Measurements from ENCODE around the gene PRR7. TPM values are rescaled to one million over a fixed set of nuclear protein-coding genes. Genes with fewer than 3 reads are reported as not detected.
A peak's percentile ranks its signal among the peaks of the same experiment; 100 is the strongest.

The PRR7 gene
- total RNA-seq, 4 donors from 2014 or later: 5.1 to 11.2 (median 7.5) TPM

GRCh38 chr5:177426566-177427210, 19.9 kb upstream of the PRR7 start, which contains the start of gene GRK6:
GRK6 (plus strand) TSS chr5:177426676; CDS start chr5:177426846, 170 bp downstream.
- Histone ChIP-seq H3K4me1 (peaks cover 0 to 48% (median 36%) of the 10 kb centered on the region in 4 donors), H3K36me3 (peaks cover 0 to 17% (median 0%) of the 10 kb centered on the region in 3 donors), H3K27ac (peak within 1 kb of the TSS; percentile 92 to 97 (median 94)), H3K9me3 (no peaks in the 10 kb centered on the region), H3K4me3 (peak within 1 kb of the TSS; percentile 63 to 99 (median 92)), H3K27me3 (no peaks in the 10 kb centered on the region)
- no peak for DNase-seq (ENCODE audit: low spot score in 2 of 2)
- 0 to 1% methylated on average over 28 to 38 of the region's 82 CpGs for WGBS, 2 donors
- TF ChIP-seq POLR2A (IDR thresholded peaks at IDR 0.05): peak; percentile 60 to 84
- no peak for TF ChIP-seq CTCF (IDR thresholded peaks at IDR 0.05)
- TF ChIP-seq EP300 (IDR thresholded peaks at IDR 0.05): no peak

- Histone ChIP-seq H3K36me3 (peaks cover 0 to 23% (median 3%) of the 10 kb centered on the region in 3 donors), H3K4me1 (peaks cover 0 to 54% (median 40%) of the 10 kb centered on the region in 4 donors), H3K9me3 (no peaks in the 10 kb centered on the region), H3K4me3 (peak overlapping the region; percentile 63 to 99 (median 92)), H3K27me3 (no peaks in the 10 kb centered on the region), H3K27ac (peak overlapping the region; percentile 85 to 96 (median 94))
- no peak for TF ChIP-seq CTCF (IDR thresholded peaks at IDR 0.05)
- TF ChIP-seq EP300 (IDR thresholded peaks at IDR 0.05): no peak
- no peak for TF ChIP-seq POLR2A (IDR thresholded peaks at IDR 0.05)
- no peak for DNase-seq (ENCODE audit: low spot score in 2 of 2)
- WGBS, 2 donors: 8 to 12% methylated on average over 11 of the region's 11 CpGs
These were observed 19.3 kb upstream of the PRR7 start for GRCh38 chr5:177427211-177427822.

GRCh38 chr5:177427919-177428573, 18.6 kb upstream of the PRR7 start:
- H3K27ac ChIP-seq: peak overlapping the region in 3 of 4 donors; percentile 93 to 96 (median 95)
- WGBS, 2 donors: 73 to 81% methylated on average over 10 of the region's 11 CpGs
- no peak for TF ChIP-seq POLR2A (IDR thresholded peaks at IDR 0.05)
- no peak for TF ChIP-seq CTCF (IDR thresholded peaks at IDR 0.05)
- TF ChIP-seq EP300 (IDR thresholded peaks at IDR 0.05): no peak
- no peaks in the 10 kb centered on the region for H3K27me3 ChIP-seq
- H3K36me3 ChIP-seq: peaks cover 0 to 30% (median 10%) of the 10 kb centered on the region in 3 donors
- peaks cover 0 to 57% (median 44%) of the 10 kb centered on the region in 4 donors for H3K4me1 ChIP-seq
- no peaks in the 10 kb centered on the region for H3K9me3 ChIP-seq
- H3K4me3 ChIP-seq: peak overlapping the region in 3 of 4 donors; percentile 1 to 89 (median 63)
- no peak for DNase-seq (ENCODE audit: low spot score in 2 of 2)

- Histone ChIP-seq H3K4me3 (no peak overlapping the region), H3K27me3 (no peaks in the 10 kb centered on the region), H3K9me3 (no peaks in the 10 kb centered on the region), H3K27ac (peak overlapping the region in 3 of 4 donors; percentile 54 to 69 (median 62)), H3K36me3 (peaks cover 0 to 37% (median 17%) of the 10 kb centered on the region in 3 donors), H3K4me1 (peaks cover 0 to 57% (median 45%) of the 10 kb centered on the region in 4 donors)
- no peak for DNase-seq (ENCODE audit: low spot score in 2 of 2)
- WGBS, 2 donors: 80 to 91% methylated on average over 10 of the region's 10 CpGs
- TF ChIP-seq CTCF (IDR thresholded peaks at IDR 0.05) (no peak), POLR2A (IDR thresholded peaks at IDR 0.05) (no peak), EP300 (IDR thresholded peaks at IDR 0.05) (no peak)
These were observed 17.9 kb upstream of the PRR7 start for GRCh38 chr5:177428574-177429217.
